GM10266 (cell line): ENCODE results near the gene B4GALT1.

Experiments used
- DNase-seq: peaks from one replicate; pipeline ENCODE4 v3.0.0; 2012; ENCODE audit errors: extremely low spot score
- TF ChIP-seq, protein P1 (sequence below): IDR thresholded peaks from 2 replicates; pipeline ENCODE4 v1.5.1; 2012; ENCODE audit warnings: mild to moderate bottlenecking, low read depth; ENCODE audit not compliant: control insufficient read depth, insufficient read depth; ENCODE audit errors: missing control alignments

The B4GALT1 gene

DNA sequence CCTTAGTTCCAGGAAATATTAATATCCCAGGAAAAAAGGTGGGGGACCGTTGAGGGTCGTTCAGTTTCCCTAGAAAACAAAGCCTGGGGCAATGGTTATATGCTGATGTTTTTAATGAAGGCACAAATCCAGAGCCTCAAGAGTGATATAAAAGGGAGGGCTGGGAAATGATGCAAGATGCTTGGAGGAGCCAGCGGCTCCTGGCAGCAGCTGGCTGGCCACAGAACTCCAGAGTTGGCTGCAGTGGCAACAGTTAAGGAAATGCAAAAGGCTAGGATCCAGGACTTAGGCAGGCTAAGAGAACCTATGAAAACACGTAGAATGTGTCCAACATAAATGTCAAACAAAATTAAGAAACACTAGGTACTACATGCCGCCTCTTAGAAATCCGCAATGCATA, 31.0 kb upstream of the B4GALT1 start:
- TF ChIP-seq, protein P1, sequence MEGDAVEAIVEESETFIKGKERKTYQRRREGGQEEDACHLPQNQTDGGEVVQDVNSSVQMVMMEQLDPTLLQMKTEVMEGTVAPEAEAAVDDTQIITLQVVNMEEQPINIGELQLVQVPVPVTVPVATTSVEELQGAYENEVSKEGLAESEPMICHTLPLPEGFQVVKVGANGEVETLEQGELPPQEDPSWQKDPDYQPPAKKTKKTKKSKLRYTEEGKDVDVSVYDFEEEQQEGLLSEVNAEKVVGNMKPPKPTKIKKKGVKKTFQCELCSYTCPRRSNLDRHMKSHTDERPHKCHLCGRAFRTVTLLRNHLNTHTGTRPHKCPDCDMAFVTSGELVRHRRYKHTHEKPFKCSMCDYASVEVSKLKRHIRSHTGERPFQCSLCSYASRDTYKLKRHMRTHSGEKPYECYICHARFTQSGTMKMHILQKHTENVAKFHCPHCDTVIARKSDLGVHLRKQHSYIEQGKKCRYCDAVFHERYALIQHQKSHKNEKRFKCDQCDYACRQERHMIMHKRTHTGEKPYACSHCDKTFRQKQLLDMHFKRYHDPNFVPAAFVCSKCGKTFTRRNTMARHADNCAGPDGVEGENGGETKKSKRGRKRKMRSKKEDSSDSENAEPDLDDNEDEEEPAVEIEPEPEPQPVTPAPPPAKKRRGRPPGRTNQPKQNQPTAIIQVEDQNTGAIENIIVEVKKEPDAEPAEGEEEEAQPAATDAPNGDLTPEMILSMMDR: no peak
- no peak for DNase-seq

DNA sequence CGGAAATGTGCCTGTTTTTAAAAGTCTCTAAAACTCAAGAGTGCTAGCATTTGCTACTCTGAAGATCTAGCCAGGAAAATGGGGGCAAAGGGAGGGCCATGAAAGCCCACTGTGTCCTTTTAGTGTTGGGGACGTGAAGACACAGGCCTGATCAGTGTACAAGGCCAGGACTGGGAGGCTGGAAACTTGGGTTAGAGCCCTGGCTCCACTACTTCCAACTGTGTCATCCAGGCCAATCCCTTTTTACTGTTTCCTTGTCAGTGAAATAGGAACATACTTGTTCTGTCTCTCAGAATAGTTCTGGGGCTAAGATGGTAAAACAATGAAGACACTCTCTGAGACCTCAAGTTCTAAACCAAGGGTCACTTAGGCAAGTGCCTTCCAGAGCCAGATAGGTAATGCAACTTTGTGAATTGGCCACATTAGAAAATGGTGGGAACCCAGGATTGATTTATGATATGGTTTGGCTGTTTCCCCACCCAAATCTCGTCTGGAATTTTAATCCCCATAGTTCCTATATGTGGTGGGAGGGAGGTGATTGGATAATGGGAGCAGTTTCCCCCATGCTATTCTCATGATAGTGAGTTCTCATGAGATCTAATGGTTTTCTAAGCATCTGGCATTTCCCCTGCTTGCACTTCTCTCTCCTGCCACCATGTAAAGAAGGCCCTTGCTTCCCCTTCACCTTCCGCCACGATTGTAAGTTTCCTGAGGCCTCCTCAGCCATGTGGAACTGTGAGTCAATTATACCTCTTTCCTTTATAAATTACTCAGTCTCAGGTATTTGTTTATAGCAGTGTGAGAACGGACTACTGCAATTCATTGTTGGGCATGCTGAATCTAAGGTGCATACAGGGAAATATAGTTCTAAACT, 30.4 kb upstream of the B4GALT1 start:
- DNase-seq: no peak
- TF ChIP-seq, protein P1: no peak

DNA sequence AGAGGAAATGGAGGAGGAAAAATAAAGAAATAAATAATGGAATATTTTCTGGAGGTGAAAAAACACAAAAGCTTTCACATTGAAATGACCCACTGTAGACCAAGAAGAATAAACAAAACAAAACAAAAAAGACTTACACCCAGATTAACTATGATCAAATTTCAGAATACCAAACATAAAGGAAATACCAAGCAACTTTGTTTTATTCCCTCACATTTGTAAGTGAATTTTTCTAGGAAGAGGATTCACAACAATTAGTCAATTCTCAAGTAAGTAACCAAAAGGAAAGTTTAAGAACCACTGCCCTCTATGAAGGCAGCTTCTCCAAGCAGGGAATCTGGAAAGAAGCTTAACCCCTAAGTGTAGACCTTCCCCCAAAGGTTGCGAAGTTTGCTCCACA, 29.6 kb upstream of the B4GALT1 start:
- no peak for DNase-seq
- TF ChIP-seq, protein P1: no peak

DNA sequence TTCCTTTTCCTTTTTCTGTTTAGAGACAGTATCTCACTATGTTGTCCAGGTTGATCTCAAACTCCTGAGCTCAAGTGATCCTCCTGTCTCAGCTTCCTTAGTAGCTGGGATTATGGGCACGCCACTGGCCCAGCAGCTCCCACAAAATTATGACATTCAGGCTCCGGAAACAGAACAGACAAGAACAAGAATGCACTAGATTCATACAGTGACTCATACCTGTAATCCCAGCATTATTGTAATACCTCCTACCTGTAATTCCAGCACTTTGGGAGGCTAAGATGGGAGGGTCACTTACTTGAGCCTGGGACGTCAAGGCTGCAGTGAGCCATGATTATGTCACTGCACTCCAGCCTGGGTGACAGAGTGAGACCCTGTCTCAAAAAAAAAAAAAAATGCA, 26.7 kb upstream of the B4GALT1 start:
- TF ChIP-seq, protein P1: no peak
- DNase-seq: no peak

DNA sequence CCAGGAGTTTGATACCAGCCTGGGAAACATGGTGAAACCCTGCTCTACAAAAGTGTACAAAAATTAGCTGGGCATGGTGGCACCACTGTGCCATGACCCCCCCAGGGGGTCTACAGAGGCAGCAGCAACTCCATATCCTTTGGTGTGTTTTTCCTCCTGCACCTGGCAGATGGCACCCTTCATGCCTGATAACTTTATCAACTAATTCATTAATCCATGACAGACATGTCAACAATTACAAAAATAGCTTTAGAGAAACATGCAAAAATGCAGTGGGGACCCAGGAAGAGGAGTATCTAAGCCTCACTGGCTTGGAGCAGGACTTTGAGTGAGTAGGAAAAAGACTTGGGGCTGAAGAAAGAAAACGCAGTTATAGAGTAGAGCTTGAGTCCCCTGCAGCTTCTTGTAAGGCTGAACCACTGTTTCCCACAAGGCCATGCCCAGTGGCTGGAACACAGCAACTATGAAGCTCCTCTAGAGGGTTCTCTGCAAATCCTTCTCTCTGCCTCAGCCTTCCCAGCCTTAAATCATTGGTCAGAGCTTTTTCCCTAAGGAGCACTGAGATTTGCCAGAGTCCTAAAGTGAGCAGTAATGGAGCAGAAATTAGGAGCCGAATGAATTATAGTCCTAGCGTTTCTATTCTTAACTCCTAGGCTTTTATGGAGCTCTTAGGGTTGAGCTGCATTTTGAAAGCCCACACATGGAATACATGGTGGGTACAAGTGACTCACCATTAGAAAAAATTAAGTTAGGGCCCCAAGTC, 25.5 kb upstream of the B4GALT1 start:
- TF ChIP-seq, protein P1: no peak
- DNase-seq: no peak

DNA sequence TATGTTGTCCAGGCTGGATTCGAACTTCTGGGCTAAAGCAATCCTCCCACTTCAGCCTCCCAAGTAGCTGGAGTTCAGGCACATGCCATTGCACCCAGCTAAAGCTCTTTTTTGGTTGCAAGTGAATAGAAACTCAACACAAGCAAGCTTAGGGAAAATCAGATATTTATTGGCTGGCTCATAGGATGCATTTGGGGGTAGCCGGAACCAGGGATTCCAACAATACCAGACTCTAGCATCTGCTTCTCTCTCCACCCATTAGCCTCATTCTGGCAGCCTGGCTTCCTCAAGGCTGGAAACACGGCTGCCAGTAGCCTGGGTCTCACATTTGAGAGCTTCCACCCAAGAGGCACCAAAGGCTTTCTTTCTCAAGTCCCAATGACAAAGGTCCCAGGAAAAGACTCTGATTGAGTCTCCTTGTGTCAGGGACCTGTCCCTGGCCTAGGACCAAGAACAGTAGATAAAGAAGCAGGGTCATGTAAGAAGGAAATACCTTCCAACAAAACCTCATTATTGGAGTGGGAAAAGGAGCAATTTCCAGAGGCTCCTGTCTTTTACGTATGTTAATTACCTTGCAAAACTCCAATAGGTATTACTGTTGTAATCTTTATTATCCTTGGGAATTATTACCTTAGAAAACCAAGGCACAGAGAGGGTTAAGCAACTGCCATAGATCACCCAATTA, 23.0 kb upstream of the B4GALT1 start:
- TF ChIP-seq, protein P1: no peak
- DNase-seq: no peak

DNA sequence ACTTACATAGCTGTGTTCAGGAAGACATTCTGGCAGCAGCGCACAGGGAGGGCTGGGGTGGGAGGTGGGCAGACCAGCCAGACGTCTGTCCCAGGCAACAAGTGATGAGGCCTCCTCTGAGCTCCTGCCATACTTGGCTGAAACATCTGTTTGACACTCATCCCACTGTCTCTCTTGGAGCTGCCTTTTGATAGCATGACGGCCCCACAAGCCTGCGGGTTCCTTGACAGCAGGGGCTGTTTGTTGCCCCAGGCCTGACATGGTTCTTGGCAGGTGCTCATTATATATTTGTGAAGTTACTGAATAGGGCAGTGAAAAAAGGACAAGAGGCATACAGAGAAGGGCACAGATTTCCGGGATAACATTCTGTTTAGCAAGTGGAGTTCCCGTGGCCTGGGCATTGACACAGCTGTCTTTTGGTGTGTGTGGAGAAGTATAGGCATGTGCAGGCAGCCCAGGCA, 22.2 kb upstream of the B4GALT1 start:
- TF ChIP-seq, protein P1: no peak
- no peak for DNase-seq
